ENCODE measurements around the gene SPAG16. TPM values are rescaled to one million over a fixed set of nuclear protein-coding genes. Genes with fewer than 3 reads are reported as not detected.

The SPAG16 gene
- total RNA-seq, 4 donors from 2014 or later, result 25.5 to 42.7 (median 27.8) TPM

GRCh38 chr2:214294426-214294825 lies 1010.2 kb downstream of the SPAG16 start:
- TF ChIP-seq POLR2A (IDR thresholded peaks at IDR 0.05), result no peak
- TF ChIP-seq CTCF (IDR thresholded peaks at IDR 0.05), result no peak

GRCh38 chr2:214297423-214297822 lies 1013.2 kb downstream of the SPAG16 start:
- Histone ChIP-seq H3K27ac (no peak overlapping the region), H3K4me1 (no peaks in the 10 kb centered on the region)
- 75% methylated on average over 2 of the region's 2 CpGs for WGBS, 2 donors

More at GRCh38 chr2:214294426-214294825, 1010.2 kb downstream of the SPAG16 start:
- no peak overlapping the region for H3K4me3 ChIP-seq
- DNase-seq (ENCODE audit: low spot score in 2 of 2), result no peak
- H3K36me3 ChIP-seq, result no peaks in the 10 kb centered on the region
- H3K9me3 ChIP-seq, result peaks cover 0 to 21% (median 5%) of the 10 kb centered on the region in 4 donors
- no peaks in the 10 kb centered on the region for H3K27me3 ChIP-seq
- H3K27ac ChIP-seq, result no peak overlapping the region
- H3K4me1 ChIP-seq, result no peaks in the 10 kb centered on the region

DNA sequence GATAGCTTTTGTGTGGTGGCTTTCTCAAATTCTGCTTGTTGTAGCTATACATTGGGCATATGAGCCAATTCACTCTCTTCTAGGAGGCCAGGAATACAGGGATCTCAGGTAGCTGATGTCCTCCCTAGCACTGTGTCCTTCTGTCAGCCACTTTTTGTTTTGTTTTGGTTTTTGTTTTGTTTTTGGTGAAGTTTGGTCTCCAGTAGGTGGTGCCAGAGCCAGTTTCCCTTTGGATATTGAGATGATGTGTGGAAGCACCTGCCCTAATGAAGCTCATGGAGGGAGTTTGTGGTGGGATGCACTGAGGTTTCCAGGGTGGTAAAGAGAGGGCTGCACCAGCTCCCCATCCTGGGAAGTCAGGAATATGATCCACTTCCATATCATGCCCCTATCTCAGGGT lies 1026.1 kb downstream of the SPAG16 start:
- H3K36me3 ChIP-seq, result no peaks in the 10 kb centered on the region
- no peak for DNase-seq (ENCODE audit: low spot score in 2 of 2)
- peaks cover 0 to 2% (median 0%) of the 10 kb centered on the region in 4 donors for H3K9me3 ChIP-seq
- H3K27me3 ChIP-seq, result no peaks in the 10 kb centered on the region
- no peaks in the 10 kb centered on the region for H3K4me1 ChIP-seq
- no peak overlapping the region for H3K4me3 ChIP-seq
- no peak overlapping the region for H3K27ac ChIP-seq
- TF ChIP-seq POLR2A (IDR thresholded peaks at IDR 0.05) (no peak), CTCF (IDR thresholded peaks at IDR 0.05) (no peak), EP300 (IDR thresholded peaks at IDR 0.05) (no peak)

More at GRCh38 chr2:214297423-214297822, 1013.2 kb downstream of the SPAG16 start:
- Histone ChIP-seq H3K9me3 (peaks cover 0 to 11% (median 3%) of the 10 kb centered on the region in 4 donors), H3K36me3 (no peaks in the 10 kb centered on the region), H3K4me3 (no peak overlapping the region), H3K27me3 (no peaks in the 10 kb centered on the region)
- DNase-seq (ENCODE audit: low spot score in 2 of 2), result no peak
- TF ChIP-seq POLR2A (IDR thresholded peaks at IDR 0.05) (no peak), EP300 (IDR thresholded peaks at IDR 0.05) (no peak), CTCF (IDR thresholded peaks at IDR 0.05) (no peak)

DNA sequence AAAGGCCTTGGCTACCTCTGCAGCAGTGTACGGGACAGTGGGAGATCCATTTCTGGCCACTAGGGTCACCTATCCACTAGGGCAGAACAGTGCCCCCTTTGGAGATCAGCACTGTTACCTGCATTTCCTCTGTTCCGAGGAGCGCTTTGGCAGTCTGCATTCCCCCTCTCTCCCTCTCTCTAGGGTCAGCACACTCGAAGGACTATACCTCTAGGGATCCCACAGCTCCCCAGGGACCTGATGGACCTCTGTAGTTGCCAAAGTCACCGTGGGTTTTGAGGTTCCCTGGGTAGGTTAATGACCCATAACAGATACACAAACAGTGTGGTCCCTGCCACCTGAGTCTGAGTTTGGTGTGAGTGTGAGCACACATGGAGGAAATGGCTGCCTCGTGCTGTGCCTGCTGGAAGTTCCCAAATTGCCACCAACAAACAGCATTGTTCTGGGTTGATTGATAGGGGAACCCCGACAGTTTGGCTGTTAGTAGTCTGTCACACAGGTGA lies 1026.8 kb downstream of the SPAG16 start:
- H3K4me1 ChIP-seq, result no peaks in the 10 kb centered on the region
- no peaks in the 10 kb centered on the region for H3K36me3 ChIP-seq
- no peaks in the 10 kb centered on the region for H3K27me3 ChIP-seq
- H3K27ac ChIP-seq, result no peak overlapping the region
- no peaks in the 10 kb centered on the region for H3K9me3 ChIP-seq
- WGBS, 2 donors, result 72 to 83% methylated on average over 6 to 7 of the region's 7 CpGs
- TF ChIP-seq EP300 (IDR thresholded peaks at IDR 0.05) (no peak), POLR2A (IDR thresholded peaks at IDR 0.05) (no peak), CTCF (IDR thresholded peaks at IDR 0.05) (no peak)
- H3K4me3 ChIP-seq, result no peak overlapping the region
- no peak for DNase-seq (ENCODE audit: low spot score in 2 of 2)

- no peak for DNase-seq (ENCODE audit: low spot score in 2 of 2)
- Histone ChIP-seq H3K4me3 (no peak overlapping the region), H3K4me1 (no peaks in the 10 kb centered on the region), H3K9me3 (no peaks in the 10 kb centered on the region), H3K36me3 (no peaks in the 10 kb centered on the region), H3K27me3 (no peaks in the 10 kb centered on the region), H3K27ac (no peak overlapping the region)
- TF ChIP-seq CTCF (IDR thresholded peaks at IDR 0.05), result no peak
- 50 to 59% methylated on average over 3 of the region's 3 CpGs for WGBS, 2 donors
Measured at GRCh38 chr2:214311931-214312749, 1027.9 kb downstream of the SPAG16 start.

Data from tibial nerve (tissue), 4 donors.